Measurements from ENCODE around the gene BRS3.
"Not testable (repeated sequence)": the region's sequence is repeated elsewhere in the genome, so short reads cannot be mapped to it uniquely, and the experiment has no call there.

Gene BRS3

DNA sequence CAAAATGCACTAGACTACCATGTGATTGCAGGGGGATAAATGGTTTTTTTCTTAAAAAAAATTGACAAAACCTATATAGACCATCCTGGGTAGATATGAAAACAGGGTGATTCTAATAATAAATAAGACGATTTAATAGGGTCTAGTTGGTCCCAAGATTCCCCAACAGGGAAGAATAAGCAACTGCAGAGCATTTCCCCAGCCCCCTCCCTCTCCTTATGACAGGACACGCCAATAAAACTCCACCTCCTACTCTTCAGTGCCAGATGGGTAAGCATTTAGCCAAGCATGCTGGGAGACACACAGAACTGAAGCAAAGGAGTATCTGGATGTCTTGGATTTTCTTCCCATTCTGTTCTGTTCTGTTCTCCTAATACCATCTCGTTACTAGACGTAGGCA, at the start of gene BRS3:
Gene BRS3, plus strand, starts transcription at position 301 of the 400 bp plus-strand sequence. CDS start 168 bp downstream, outside the sequence.
- DNase-seq: no peak

DNA sequence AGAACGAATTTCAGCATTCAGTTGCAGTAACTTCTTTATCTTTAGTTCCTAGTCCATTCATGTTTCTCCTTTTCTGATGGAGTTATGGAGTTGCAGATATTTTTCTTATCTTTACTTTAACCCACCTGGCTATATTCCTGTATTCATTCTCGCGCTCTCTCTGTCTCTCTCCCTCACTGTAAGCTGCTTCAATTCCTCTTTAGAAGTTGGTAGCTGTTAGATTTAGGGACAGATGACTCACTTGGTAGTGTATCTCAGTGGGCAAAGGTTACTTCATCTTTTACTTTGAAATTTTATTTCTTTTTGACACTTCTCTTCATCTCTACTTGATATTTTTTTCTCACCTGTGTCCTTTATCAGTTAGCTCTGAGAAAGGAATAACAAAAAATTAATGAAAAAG, 49.6 kb upstream of the BRS3 start:
- DNase-seq: no peak

DNA sequence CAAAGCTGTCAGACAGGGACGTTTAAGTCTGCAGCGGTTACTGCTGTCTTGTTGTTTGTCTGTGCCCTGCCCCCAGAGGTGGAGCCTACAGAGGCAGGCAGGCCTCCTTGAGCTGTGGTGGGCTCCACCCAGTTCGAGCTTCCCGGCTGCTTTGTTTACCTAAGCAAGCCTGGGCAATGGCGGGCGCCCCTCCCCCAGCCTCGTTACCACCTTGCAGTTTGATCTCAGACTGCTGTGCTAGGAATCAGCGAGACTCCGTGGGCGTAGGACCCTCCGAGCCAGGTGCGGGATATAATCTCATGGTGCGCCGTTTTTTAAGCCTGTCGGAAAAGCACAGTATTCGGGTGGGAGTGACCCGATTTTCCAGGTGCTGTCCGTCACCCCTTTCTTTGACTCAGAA, 42.1 kb upstream of the BRS3 start:
- DNase-seq: not testable (repeated sequence)

GRCh38 chrX:136446208-136446607, 41.5 kb upstream of the BRS3 start:
- no peak for DNase-seq

DNA sequence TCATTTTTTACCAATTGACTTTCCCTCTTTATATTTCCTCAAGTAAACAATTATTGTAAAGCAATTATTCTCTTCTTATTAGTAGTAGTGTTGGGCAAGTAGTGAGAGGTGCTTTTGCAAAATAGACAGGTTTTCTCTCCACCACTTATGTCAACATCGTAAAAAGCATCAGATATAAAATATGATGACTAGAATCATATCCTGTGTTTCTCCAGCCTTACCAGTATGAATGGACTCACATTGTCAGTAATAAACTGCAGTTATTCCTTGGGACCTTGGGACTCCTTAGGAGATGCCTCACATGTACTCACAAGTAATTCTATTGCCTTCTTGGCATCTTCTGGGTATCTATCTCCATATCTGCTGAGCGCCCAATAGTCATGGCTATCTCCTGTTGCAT, 40.4 kb upstream of the BRS3 start:
- DNase-seq: no peak

DNA sequence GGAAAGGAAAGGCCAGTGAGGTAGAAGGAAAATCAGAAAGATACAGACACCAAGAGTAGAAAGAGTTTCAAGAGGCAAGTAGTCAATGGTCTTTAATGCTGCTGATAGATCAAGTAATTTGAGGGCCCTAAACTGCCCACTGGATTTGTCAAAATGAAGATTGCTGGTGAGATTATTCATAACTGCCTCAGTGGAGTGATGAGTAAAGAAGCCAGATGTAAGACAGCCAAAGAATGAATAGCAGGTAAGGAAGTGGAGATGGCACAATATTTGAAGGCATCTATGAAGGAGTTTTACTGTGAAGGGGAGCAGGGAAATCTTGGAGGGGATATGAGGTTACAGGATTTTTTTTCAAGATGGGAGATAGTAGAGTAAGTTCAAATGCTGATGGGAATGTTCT, 39.8 kb upstream of the BRS3 start:
- no peak for DNase-seq

DNA sequence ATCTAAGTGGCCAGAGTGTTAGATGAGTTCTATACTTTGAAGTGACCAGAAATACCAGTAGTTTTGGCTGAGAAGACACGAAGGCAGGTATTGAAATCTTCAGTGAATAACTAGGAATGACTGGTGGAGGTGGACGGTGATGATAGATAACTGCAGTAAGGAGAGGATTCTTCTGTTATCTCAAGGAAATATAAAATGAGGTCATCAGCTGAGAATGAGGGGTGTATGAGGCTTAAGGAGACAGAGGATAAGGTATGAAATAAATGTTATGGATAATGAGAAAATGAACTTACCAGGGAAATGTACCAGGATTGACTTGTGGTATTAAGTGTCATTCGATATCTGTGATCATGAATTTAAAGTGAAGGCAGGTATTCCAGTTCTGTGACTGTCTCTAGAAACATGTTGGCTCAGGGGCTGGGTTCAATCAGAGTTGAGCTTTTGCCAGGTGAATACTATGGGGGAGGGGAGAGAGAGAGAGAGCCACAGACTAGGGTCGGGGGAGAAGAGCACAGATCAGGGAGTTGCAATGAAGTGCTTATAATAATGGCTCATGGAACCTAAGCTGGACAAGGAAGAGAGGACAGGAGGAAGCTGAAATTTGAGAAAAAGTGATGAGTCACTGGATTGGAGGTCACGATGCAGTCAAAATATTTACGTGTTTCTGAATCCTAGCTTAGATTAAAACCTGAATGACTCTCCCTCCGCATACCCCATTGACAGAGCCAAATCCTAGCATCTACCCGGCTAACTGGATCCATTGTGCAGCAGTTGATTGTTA, 37.5 kb upstream of the BRS3 start:
- DNase-seq: no peak

- no peak for DNase-seq
These were observed 35.1 kb upstream of the BRS3 start for GRCh38 chrX:136452614-136453013.

- DNase-seq: no peak
These were observed 34.6 kb upstream of the BRS3 start for GRCh38 chrX:136453114-136453513.

DNA sequence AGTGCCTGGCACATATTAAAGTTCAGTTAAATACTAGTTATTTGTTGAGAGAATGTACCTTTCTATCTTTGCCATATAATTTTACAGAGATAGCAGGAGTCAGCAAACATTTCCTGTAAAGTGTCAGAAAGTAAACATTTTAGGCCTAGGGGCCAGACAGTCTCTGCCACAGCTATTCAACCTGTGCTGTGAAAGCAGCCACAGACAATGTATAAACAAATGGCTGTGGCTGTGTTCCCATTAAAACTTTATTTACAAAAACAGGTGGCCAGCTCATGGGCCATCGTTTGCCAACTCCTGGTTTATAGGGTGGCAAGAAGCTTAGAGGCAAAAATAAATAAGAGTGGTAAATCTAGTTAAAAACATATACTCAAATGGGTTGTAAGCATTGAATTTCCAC, 34.0 kb upstream of the BRS3 start:
- no peak for DNase-seq

DNA sequence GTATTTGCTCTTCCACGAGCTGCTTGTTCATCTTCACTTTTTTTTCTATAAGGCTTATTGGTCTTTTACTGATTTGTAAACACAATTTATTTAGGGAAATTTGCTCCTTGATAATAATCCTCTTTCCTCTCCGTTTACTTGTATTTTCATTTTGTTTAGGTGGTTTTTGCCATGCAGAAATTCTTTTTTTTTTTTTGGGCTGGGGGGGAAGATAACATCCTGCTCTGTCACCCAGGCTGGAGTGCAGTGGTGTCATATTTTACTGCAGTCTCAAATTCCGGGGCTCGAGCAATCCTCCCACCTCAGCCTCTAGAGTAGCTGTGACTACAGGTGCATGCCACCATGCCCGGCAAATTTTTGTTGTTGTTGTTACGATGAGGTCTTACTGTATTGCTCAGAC, 31.6 kb upstream of the BRS3 start:
- no peak for DNase-seq

DNA sequence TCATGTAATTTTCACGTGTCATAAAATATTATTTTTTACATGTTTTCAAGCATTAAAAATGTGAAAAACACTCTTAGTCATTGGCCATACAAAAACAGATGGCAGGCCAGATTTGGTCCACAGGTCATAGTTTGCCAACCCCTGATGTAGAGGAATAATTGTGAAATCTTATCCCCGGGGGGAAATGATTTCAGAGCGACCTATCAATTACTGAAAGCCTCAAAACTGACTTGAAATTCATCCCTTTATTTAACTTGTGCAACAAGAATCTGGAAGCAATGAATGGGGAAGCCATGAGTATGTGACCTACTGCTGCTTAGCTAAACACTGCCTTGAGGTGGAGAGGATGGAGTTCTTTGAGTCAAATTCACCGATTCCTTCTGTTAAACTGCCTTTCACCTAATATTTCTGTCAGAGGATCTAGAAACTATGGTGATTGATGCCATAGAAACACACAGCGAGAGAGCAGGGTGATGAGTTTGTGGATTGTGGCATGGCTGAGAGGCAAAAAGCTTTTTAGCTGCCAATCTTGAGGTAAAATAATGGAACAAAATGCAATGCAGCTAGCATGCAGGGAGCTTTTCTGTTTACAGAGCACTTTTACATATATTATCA, 30.3 kb upstream of the BRS3 start:
- DNase-seq: no peak

GRCh38 chrX:136464589-136464988, 23.2 kb upstream of the BRS3 start:
- DNase-seq: no peak

GRCh38 chrX:136467303-136467702, 20.4 kb upstream of the BRS3 start:
- no peak for DNase-seq

GRCh38 chrX:136468391-136469103, 19.2 kb upstream of the BRS3 start:
- DNase-seq: no peak

GRCh38 chrX:136473663-136474062, 14.1 kb upstream of the BRS3 start:
- DNase-seq: no peak

- DNase-seq: no peak
These were observed 12.5 kb upstream of the BRS3 start for GRCh38 chrX:136475236-136475635.

GRCh38 chrX:136476501-136476900, 11.2 kb upstream of the BRS3 start:
- no peak for DNase-seq

GRCh38 chrX:136477026-136477425, 10.7 kb upstream of the BRS3 start:
- no peak for DNase-seq

GRCh38 chrX:136480383-136480782, 7.4 kb upstream of the BRS3 start:
- DNase-seq: no peak

GRCh38 chrX:136488706-136489105, 959 bp downstream of the BRS3 start:
- no peak for DNase-seq

DNA sequence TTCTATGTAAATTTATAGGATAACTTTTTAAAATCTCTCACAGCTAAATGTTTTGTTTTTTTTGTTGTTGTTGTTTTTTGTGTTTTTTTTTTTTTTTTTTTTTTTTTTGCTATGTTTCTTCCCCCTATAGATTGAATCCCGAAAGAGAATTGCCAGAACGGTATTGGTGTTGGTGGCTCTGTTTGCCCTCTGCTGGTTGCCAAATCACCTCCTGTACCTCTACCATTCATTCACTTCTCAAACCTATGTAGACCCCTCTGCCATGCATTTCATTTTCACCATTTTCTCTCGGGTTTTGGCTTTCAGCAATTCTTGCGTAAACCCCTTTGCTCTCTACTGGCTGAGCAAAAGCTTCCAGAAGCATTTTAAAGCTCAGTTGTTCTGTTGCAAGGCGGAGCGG, 4.1 kb downstream of the BRS3 start:
- DNase-seq: no peak

GRCh38 chrX:136493011-136493410, 5.3 kb downstream of the BRS3 start:
- no peak for DNase-seq

DNA sequence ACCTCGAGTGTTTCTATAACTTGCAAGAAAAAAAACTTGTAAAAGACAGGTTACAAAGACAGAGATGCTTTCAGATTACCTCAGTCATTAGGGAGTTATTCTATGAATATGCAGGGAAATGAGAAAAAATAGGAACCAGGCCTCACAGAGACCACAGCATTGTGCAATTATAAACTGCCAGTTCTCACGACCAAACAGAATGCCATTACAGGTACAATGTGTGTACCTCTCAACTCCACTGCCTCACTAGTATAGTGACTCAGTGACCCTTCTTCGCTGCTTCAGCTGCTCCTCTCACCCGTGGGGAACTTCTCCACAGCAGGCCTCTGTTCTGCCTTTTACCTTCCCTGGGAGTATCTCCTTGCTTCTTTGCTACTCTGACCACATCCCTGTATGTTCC, 7.3 kb downstream of the BRS3 start:
- no peak for DNase-seq

Measured in cerebellar nuclear complex (tissue), 1 donor.